GM21528 (cell line): ENCODE measurements around the gene NKAIN4.
"Not testable (repeated sequence)": the region's sequence is repeated elsewhere in the genome, so short reads cannot be mapped to it uniquely, and the experiment has no call there.

Experiments
- ATAC-seq: cut with Tn5 transposase; IDR thresholded peaks from one replicate; pipeline ENCODE4 v1.9.1; 2021; ENCODE audit warnings: mild to moderate bottlenecking, moderate library complexity; ENCODE audit not compliant: unreplicated experiment, low FRiP score

The NKAIN4 gene

GRCh38 chr20:63238514-63239125 lies 15.6 kb downstream of the NKAIN4 start:
- ATAC-seq = no peak

- no peak for ATAC-seq
Measured at GRCh38 chr20:63238031-63238430, 16.2 kb downstream of the NKAIN4 start.

GRCh38 chr20:63236116-63236837 lies 18.0 kb downstream of the NKAIN4 start:
- ATAC-seq = no peak

- ATAC-seq = no peak
Measured at GRCh38 chr20:63235399-63235983, 18.8 kb downstream of the NKAIN4 start, which contains the start of gene BIRC7. Gene BIRC7, plus strand, starts transcription at chr20:63235905. Its CDS starts 192 bp downstream, at chr20:63236097.

GRCh38 chr20:63234693-63235398 lies 19.4 kb downstream of the NKAIN4 start:
- no peak for ATAC-seq

DNA sequence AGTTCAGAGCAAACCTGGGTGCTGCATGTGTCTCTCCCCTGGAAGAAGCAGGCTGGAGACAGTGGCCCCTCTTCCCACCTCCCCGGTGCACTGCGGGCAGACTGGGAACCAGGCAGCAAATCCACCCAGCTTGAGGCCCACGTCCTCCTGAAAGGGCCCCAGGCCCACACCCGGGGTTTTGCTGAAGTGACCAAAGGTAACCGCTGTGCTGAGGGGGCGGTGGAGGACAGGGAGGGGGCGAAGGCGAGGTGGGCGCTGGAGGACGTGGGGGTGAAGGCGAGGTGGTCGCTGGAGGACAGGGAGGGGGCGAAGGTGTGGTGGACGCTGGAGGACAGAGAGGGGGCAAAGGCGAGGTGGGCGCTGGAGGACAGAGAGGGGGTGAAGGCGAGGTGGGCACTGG lies 20.3 kb downstream of the NKAIN4 start:
- no peak for ATAC-seq

DNA sequence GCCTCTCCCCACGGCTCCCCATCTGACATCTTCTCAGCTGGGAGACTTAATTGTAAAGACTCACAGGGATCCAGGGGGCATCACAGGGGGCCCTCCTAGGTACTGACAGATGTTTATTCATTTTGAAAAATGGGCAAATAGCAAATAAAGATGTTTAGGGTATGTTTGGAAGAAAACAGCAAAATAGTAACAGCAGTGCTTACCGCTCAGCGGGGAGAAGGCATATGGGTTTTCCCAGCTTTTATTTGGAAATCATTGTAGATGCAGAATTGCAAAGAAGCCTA lies 21.3 kb downstream of the NKAIN4 start:
- no peak for ATAC-seq

GRCh38 chr20:63232235-63233060 lies 21.8 kb downstream of the NKAIN4 start:
- ATAC-seq = no peak

DNA sequence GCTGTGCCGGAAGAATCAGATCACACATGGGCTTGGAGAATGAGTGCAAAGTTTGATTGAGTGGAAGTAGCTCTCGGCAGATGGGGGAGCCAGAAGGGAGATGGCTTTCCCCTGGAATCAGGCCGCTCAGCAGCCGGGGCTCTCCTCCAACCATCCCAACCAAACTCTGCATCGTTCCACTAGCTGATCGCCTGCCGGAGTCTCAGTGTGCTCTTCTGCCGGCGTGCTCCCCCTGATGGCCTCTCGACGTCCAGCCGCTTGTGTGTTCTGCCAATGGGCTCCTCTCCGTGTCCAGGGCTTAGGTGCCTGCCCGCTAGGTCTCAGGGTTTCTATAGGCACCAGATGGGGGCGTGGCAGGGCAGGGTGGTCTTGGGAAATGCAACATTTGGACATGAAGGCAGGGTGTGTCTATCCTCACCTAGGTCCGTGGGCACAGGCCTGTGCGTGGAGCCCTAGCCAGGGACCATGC lies 23.4 kb downstream of the NKAIN4 start:
- no peak for ATAC-seq

GRCh38 chr20:63228806-63229205 lies 25.5 kb downstream of the NKAIN4 start:
- no peak for ATAC-seq

DNA sequence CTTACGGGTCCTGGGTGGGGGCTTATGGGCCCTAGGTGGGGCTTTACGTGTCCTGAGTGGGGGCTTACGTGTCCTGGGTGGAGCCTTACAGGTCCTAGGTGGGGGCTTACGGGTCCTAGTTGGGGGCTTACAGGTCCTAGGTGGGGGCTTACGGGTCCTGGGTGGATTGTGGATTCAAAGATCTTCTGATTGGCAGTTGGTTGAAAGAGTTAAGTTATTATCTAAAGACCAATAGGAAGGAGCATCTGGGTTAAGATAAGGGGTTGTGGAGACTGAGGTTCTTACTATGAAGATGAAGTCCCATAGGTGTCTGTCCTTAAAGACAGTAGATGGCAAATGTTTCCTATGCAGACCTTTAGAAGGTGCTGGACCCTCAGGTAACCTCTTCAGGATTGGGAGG lies 27.0 kb downstream of the NKAIN4 start:
- no peak for ATAC-seq

- no peak for ATAC-seq
Measured at GRCh38 chr20:63226042-63226943, 28.0 kb downstream of the NKAIN4 start.

- ATAC-seq = no peak
Measured at GRCh38 chr20:63225082-63225454, 29.2 kb downstream of the NKAIN4 start.

DNA sequence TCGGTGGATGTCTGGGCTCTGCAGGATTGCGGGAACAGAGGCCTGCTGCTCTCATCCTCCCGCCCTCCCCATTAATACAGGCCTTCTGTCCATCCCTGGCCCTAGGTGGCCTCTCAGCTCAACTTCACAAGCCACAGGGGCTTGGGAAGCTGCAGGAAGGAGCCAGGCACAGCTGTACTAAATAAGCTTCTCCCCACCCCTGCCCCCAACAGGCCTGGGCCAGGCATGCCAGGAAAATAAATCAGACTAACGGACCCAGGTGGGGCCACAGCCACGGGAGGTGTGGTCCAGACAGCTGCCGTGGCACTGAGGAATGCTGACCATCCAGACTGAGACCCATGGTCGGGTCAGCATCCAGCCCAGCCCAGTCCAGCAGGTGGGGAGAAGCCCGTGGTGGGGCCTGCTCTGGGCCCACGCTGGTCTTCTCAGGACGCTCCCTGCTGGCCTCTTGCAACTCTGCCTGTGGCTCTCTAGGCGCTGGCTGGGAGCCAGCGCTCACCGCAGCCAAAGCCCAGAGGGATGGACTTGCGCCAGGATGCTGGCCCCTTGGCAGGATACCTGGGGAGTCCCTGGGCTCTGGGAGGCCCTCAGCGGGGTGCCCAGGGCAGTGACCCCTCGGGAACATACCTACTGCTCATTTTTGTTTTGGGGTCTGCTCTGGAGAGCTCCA lies 29.7 kb downstream of the NKAIN4 start:
- ATAC-seq = no peak

GRCh38 chr20:63223826-63224207 lies 30.4 kb downstream of the NKAIN4 start:
- no peak for ATAC-seq

- ATAC-seq = no peak
Measured at GRCh38 chr20:63223121-63223825, 31.0 kb downstream of the NKAIN4 start.

DNA sequence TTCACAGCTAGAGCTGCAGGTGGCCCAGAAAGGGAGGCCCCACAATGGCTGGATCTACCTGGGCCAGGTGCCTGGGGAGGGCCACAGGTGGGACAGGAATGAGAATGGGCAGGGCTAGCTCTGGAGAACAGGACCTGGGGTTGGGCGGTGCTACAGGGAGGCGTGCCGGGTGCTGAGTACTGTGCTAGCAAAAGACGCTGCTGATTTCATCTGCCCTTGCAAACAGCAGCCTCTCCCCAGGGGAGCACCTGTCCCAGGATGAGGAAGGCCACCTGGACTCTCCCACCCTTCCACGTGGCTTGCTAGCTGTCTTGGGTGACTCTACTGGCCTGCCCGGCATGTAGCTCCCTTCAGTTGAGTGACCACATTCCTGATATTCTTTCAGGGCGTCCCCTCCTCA lies 31.7 kb downstream of the NKAIN4 start:
- no peak for ATAC-seq

DNA sequence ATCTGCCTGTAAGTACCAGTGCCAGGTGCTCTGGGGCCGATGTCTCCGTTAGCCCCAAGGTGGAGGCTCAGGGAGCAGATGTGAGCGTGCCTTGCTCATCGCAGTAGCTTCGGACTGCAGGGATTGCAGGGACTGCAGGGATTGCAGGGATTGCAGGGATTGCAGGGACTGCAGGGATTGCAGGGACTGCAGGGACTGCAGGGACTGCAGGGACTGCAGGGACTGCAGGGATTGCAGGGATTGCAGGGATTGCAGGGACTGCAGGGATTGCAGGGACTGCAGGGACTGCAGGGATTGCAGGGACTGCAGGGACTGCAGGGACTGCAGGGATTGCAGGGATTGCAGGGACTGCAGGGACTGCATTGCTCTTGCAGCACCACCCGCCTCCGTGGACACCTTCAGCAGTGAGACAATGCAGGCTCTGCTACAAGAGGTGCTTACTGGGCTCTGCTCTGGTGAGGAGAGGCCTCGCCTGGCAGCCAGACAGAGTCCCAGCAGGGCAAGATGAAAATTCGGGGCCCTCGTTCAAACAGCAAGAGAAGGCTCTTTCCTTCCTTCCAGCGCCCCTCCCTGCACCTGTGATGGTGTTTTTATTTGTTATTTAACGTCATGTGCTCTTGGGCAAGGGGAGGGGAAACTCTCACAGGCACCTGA lies 32.7 kb downstream of the NKAIN4 start:
- ATAC-seq = not testable (repeated sequence)
